Measurements from ENCODE around the gene TALDO1. TPM values are rescaled to one million over a fixed set of nuclear protein-coding genes. Genes with fewer than 3 reads are reported as not detected.

The TALDO1 gene
- total RNA-seq, 4 donors from 2014 or later: 140 to 175 (median 149) TPM

DNA sequence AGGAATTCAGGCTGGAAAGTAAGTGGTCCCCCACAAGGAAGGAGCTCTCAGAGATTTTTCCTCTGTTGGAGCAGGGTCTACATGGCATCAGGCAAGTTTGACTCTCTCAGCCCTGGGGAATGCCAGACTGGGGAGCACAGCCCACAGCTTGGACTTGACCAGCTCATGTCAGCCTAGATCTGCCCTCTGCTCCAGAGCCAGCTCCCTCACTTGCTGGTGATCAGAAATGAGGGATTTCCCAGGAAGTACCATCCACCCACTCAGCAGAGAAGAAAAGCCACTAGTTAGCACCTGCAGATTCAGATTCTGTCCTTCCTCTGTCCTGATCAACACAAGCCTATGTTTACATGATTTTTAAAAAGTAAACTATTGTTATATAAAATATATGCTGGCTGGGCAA, 13.0 kb downstream of the TALDO1 start:
- no peak overlapping the region for H3K27ac ChIP-seq
- H3K4me1 ChIP-seq: peaks cover 0 to 5% (median 0%) of the 10 kb centered on the region in 4 donors
- TF ChIP-seq POLR2A (IDR thresholded peaks at IDR 0.05) (no peak), CTCF (IDR thresholded peaks at IDR 0.05) (no peak)
- peaks cover 0 to 87% (median 0%) of the 10 kb centered on the region in 3 donors for H3K36me3 ChIP-seq
- no peaks in the 10 kb centered on the region for H3K9me3 ChIP-seq
- DNase-seq: no peak
- H3K4me3 ChIP-seq: no peak overlapping the region
- no peaks in the 10 kb centered on the region for H3K27me3 ChIP-seq

DNA sequence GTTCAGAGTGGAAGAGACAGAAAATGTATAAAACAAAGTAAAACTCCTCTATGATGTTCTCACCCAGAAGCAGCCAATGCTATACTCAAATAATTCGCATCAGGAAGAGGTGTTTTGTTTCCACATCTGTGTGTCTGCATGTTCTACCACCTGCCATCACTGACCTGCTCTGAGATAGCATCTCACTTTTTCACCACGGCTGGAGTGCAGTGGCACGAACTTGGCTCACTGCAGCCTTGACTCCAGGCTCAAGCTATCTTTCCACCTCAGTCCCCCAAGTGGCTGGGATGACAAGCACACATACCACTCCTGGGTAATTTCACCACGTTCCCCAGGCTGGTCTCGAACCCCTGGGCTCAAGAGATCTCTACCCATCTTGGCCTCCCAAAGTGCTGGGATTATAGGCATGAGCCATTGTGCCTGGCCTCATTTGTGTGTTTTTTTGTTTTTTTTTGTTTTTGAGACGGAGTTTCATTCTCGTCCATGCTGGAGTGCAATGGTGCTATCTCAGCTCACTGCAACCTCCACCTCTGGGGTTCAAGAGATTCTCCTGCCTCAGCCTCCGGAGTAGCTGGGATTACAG, 14.4 kb downstream of the TALDO1 start:
- DNase-seq: no peak
- TF ChIP-seq POLR2A (IDR thresholded peaks at IDR 0.05): no peak
- no peak for TF ChIP-seq CTCF (IDR thresholded peaks at IDR 0.05)
- no peak overlapping the region for H3K27ac ChIP-seq
- H3K4me3 ChIP-seq: no peak overlapping the region
- no peaks in the 10 kb centered on the region for H3K9me3 ChIP-seq
- peaks cover 0 to 5% (median 0%) of the 10 kb centered on the region in 4 donors for H3K4me1 ChIP-seq
- H3K36me3 ChIP-seq: peaks cover 0 to 84% (median 0%) of the 10 kb centered on the region in 3 donors
- H3K27me3 ChIP-seq: no peaks in the 10 kb centered on the region

- H3K36me3 ChIP-seq: peaks cover 0 to 80% (median 0%) of the 10 kb centered on the region in 3 donors
- peak overlapping the region in 3 of 4 donors; percentile 49 to 90 (median 80) for H3K27ac ChIP-seq
These were observed 15.3 kb downstream of the TALDO1 start for GRCh38 chr11:762421-763072.

DNA sequence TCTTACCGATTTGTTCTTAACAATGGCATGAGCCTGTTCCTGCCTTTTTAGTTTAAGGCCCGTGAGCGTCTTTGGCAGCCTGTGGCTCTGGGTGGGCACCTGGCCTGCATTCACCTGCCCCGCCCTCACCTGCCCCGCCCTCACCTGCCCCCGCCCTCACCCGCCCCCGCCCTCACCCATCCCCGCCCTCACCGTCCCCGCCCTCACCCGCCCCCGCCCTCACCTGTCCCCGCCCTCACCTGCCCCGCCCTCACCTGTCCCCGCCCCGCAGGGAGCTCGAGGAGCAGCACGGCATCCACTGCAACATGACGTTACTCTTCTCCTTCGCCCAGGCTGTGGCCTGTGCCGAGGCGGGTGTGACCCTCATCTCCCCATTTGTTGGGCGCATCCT, 15.8 kb downstream of the TALDO1 start:
- DNase-seq: peak in 2 of 3 donors; percentile 65 to 75
- Histone ChIP-seq H3K27me3 (no peaks in the 10 kb centered on the region), H3K9me3 (no peaks in the 10 kb centered on the region), H3K27ac (peak overlapping the region in 3 of 4 donors; percentile 49 to 90 (median 80)), H3K4me3 (no peak overlapping the region), H3K4me1 (peaks cover 0 to 5% (median 0%) of the 10 kb centered on the region in 4 donors), H3K36me3 (peaks cover 0 to 75% (median 0%) of the 10 kb centered on the region in 3 donors)
- TF ChIP-seq POLR2A (IDR thresholded peaks at IDR 0.05) (no peak), CTCF (IDR thresholded peaks at IDR 0.05) (no peak)

More at GRCh38 chr11:762421-763072, 15.3 kb downstream of the TALDO1 start:
- Histone ChIP-seq H3K4me3 (no peak overlapping the region), H3K9me3 (no peaks in the 10 kb centered on the region), H3K27me3 (no peaks in the 10 kb centered on the region), H3K4me1 (peaks cover 0 to 5% (median 0%) of the 10 kb centered on the region in 4 donors)
- TF ChIP-seq POLR2A (IDR thresholded peaks at IDR 0.05) (no peak), CTCF (IDR thresholded peaks at IDR 0.05) (peak in 3 of 6 experiments; percentile 39 to 59 (median 51))
- peak in 2 of 3 donors; percentile 71 to 75 for DNase-seq

- DNase-seq: no peak
These were observed 16.5 kb downstream of the TALDO1 start for GRCh38 chr11:763549-764321.

More at GRCh38 chr11:763549-764321, 16.5 kb downstream of the TALDO1 start:
- Histone ChIP-seq H3K27me3 (no peaks in the 10 kb centered on the region), H3K4me1 (peaks cover 0 to 5% (median 0%) of the 10 kb centered on the region in 4 donors), H3K36me3 (peaks cover 0 to 69% (median 0%) of the 10 kb centered on the region in 3 donors), H3K4me3 (no peak overlapping the region), H3K9me3 (no peaks in the 10 kb centered on the region), H3K27ac (peak overlapping the region in 2 of 4 donors; percentile 36 to 90)
- TF ChIP-seq POLR2A (IDR thresholded peaks at IDR 0.05) (no peak), CTCF (IDR thresholded peaks at IDR 0.05) (no peak)
